HG02623 (cell line): ENCODE data around the gene TNFAIP2.

Source experiments
- ATAC-seq: cut with Tn5 transposase; IDR thresholded peaks from one replicate; pipeline ENCODE4 v1.9.1; 2021; ENCODE audit warnings: moderate library complexity; ENCODE audit not compliant: unreplicated experiment

TNFAIP2 gene, protein sequence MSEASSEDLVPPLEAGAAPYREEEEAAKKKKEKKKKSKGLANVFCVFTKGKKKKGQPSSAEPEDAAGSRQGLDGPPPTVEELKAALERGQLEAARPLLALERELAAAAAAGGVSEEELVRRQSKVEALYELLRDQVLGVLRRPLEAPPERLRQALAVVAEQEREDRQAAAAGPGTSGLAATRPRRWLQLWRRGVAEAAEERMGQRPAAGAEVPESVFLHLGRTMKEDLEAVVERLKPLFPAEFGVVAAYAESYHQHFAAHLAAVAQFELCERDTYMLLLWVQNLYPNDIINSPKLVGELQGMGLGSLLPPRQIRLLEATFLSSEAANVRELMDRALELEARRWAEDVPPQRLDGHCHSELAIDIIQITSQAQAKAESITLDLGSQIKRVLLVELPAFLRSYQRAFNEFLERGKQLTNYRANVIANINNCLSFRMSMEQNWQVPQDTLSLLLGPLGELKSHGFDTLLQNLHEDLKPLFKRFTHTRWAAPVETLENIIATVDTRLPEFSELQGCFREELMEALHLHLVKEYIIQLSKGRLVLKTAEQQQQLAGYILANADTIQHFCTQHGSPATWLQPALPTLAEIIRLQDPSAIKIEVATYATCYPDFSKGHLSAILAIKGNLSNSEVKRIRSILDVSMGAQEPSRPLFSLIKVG

GRCh38 chr14:103122947-103123633, at the start of gene TNFAIP2:
TNFAIP2 (plus strand) TSS chr14:103123461; CDS start chr14:103126458, 2,997 bp downstream.
- no peak for ATAC-seq

DNA sequence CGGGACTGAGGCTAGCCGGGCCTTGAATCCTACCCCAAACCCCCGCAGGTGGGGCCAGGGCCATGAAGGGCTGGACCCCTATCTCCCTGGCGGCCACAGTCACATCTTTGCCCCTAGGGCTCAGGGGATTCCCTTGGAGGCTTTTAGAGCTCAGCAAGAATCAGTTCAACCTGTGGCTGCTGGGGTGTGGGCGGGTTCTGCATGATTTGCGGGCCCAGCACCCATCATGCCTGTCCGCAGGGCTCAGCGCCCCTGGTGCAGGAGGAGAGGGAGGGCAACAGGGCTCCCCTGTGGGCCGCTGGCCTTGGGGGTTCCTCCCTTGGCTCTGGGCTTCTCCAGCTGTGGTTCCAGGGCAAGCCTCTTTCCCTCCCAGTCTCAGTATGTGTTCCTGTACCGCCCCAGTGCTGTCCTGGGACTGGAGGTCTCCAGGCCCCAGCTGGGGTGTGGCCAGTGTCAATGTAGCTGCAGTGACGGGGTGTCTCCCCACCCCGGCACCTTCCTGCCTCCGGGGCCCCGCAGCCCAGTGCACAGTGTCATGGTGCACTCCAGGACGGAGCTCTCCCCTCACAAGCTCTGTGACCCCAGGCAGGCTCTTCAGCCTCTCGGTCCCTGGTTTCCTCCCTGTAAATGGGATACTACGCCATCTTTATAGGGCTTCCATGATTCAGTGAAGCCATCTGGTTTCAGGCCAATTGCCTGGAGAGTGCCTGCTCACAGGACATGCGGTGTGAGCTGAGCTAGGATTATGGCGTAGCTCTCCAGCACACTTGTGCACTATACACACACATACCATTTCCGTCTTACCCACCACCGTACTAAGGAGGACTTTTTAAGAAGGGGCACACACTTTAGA, 49.2 kb upstream of the TNFAIP2 start:
- no peak for ATAC-seq

GRCh38 chr14:103074729-103075367, 48.4 kb upstream of the TNFAIP2 start:
- no peak for ATAC-seq

DNA sequence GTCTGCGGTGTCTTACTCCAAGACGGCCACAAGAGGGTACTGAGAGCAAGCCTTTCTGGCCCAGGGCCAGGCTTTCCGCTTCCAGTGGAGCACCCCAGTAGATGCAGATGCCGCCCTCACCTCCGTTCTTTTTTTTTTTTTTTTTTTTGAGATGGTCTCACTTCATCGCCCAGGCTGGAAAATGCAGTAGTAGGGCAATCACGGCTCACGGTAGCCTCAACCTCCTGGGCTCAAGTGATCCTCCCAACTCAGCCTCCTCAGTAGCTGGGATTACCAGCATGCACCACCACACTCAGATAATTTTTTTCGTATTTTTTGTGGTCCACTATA, 44.9 kb upstream of the TNFAIP2 start:
- no peak for ATAC-seq

DNA sequence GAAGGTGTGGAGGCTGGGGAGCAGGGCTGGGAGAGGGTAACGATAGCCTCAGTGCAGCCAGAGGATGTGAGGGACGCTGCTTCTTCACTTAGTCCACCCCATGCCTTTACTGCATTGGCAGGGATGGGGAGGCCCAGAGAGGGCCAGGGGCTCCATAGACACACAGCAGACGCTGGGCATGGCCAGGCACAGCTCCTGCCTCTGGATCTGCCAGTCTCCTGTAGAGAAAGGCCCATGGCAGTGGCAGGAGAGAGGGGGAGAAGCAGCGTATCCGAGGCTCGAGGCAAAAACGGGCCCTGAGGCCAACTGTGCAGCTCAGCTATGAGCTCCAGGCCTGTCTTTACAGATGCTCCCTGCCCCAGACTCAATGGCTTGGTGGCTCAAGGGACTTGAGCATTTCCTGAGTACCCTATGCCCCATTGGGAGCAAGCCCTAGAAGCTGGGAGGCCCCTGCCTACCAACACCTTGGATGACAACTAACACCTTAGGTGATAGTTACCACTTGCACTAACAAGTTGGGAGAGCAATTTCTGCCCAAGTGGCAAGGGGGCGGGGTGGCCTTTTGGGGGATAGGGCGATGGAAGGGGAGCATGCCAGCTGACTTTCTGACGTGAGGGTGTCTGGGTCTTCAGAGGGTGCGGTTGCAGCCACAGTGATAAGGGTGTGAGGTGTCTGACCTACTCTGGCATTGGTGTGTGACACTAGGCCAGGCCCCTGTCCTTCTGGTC, 44.2 kb upstream of the TNFAIP2 start:
- ATAC-seq = no peak

GRCh38 chr14:103081951-103082350, 41.3 kb upstream of the TNFAIP2 start:
- no peak for ATAC-seq

GRCh38 chr14:103084021-103084919, 39.0 kb upstream of the TNFAIP2 start, which contains the start of gene LBHD2:
LBHD2 (plus strand) TSS chr14:103084210; CDS start chr14:103086013, 1,803 bp downstream.
- ATAC-seq = no peak

DNA sequence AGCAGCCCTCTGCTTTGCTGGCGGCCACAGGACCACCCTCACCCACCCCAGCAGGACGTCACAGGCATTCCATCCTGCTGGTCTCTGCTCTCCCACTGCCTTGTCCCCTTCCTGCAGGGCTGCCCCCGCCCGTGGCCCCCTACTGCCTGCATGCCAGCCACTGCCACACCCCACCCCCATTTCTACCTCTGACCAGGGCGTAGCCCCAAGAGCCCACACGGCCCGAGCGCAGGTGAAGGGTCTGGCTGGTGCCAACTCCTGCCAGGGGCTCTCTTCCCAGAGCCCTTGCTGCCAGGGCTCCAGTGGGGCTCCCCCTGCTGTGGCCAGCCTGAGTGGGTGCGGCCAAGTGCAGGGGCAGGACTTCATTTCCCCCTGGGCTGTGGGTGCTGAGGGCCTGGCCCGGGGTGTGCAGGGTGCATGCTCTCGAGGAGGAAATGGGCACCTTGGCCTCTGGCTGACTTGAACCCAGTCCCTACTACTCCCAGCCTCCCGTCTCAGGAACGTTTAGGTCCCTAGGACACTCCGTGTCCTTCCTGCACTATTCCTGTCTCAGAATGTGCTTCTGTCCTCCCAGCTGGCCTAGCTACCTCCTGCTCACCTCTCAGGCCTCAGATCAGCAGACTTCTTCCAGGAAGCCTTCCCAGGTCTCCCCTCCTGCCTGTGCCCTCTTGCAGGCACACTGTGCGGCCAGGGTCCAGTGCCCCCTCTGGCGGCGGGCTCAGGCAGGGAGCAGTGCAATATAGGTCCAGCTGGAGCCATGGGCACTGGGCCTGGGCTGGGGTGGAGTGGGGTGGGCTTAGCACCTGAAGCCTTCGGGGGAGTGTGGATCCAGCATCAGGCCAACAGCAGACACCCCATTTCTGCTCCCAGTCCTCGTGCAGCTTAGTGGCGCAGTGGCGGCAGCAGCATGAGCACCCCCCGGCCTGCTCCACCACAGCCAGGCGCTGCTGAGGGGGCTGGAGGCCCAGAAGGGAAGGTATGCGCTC, 37.9 kb upstream of the TNFAIP2 start:
- no peak for ATAC-seq

DNA sequence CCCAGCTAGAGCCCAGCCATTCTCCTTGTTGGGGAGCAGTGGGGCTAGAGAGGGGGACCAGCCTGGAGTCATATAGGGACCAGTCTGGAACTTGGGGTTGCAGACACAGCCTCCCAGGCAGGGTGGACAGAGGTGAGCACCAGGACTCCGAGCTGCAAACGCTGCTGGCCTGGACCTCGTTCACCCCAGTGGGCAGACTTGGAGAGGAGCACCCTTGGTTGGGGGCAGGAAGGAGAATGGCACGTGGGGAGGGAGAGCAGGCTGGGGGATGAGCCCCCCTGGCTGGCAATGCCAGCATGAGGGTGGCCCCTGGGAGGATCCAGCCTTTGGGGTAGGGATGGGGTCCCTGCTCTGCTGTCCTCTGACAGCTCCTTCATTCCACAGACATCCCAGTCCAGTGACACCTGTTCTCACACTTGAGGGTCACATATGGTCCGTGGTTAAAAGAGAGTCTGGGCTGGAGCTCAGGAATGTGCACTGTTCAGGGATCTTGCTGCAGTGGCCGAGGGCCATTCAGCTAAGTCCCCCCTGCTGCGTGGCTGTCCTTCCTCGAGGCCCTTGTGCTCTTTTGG, 36.4 kb upstream of the TNFAIP2 start:
- ATAC-seq = no peak

DNA sequence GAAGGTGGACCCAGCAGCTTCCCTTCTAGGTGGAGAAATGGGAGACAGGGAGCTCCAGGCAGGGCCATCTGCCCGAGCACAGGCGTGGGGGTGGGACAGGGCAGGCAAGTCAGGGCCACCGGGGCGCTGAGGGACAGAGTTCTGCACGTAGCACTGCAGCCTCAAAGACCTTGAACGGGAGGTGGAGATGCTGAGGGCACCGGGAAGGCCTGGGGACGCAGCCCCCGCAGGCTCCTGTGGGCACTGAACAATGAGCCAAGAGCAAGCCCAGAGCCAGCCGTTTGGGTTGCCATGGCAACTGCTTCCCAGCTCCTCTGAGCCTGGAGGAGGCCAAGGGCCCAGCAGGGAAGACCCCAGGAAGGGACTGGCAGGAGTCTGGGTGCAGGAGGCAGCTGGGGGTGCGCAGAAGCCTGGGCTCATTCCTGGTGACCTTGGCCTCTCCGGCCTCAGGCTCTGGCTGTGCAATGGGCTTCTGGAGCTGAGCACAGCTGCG, 35.9 kb upstream of the TNFAIP2 start:
- ATAC-seq = no peak

DNA sequence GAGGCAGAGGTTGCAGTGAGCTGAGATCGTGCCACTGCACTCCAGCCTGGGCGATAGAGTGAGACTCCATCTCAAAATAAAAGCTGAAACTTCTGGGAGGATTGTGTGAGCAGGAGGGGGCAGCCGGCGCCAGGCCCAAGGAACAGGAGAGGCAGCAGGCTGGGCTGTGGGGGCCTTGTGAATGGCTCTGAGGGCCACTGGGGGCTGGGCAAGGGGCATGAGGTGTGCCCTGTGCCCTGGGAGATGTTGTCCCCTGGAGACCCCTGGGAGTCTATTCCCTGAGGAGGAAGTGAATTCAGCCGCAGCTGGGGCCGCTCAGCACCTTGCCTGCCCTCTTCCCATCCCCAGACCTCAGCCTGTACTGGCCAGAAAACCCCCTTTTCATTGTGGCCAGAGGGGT, 34.3 kb upstream of the TNFAIP2 start:
- ATAC-seq = no peak

DNA sequence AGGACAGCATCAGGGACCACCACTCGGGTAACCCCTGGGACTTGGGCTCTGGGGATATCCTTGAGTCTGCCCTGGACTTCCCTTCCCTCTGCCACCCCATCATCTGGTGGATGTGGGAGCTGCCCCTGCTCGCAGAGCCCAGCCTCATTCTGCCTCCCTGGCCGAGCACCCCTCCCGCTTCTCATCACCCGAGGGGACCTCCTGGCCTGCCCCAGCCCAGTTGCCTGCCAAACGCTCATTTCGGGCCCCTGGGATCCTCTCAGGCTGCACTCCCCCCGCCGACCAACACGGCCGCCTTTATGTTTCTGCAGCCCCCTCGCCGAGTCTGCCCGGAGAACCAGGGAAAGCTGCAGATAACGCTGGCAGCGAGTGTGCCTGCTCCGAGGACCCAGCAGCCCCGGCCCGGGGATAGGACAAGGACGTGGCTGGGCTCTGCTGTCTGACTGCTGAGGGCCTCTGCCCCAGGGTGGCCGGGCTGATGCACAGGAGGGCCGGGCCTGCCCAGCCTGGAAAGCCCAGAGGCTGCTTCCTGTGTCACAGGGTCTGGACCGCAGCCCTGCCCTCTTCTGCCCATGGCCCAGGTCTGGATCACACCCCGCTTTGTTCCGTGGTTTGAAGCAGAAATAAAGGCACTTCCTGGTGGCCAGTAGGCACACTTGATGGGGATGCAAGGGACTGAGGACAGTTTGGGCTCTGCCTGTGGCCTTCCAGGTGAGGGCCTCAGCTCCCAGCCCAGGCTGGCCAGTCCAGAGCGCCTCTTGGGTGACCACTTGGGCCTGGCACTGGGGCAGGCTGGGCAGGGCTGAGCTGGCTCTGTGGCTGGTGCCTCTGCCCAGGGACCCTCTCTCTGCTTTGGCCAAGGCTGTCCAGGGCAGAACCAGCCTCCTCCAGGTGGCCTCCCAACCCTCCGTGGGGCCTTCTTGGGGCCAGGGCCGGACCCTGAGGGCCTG, 33.6 kb upstream of the TNFAIP2 start:
- no peak for ATAC-seq

DNA sequence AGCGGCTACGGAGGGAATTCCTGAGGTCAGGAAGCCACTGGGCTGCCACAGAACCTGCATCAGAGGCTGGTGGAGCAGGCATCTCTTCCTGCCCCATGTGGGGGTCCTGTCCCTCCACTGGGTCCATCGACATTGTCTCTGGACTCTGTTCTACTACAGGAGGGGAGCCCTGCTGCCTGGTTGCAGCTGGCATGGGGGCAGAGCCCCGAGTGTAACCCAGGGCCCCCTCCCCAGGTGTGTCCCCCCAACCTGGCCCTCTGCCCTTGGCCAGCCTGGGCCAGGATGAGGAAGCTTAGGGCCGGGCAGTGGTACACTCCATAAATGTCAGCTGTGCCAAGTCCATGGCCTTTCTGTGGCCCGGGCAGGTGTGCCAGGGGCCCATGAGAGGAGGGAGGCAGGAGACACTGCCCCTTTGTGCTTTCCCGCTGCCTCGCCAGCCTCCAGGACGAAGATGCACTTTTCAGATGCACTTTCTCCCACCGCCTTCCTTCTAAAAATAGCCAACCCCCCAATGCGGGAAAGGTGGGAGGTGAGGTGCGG, 32.7 kb upstream of the TNFAIP2 start:
- no peak for ATAC-seq

GRCh38 chr14:103091041-103091882, 32.0 kb upstream of the TNFAIP2 start:
- ATAC-seq = peak; percentile 46

GRCh38 chr14:103091883-103092222, 31.4 kb upstream of the TNFAIP2 start:
- ATAC-seq = no peak
